HG02642 (cell line): Measurements from ENCODE around the gene KCNJ16.
A peak's percentile ranks its signal among the peaks of the same experiment; 100 is the strongest.

ENCODE experiments used
- ATAC-seq: cut with Tn5 transposase; IDR thresholded peaks from one replicate; pipeline ENCODE4 v1.9.1; 2021; ENCODE audit warnings: mild to moderate bottlenecking; ENCODE audit not compliant: unreplicated experiment, poor library complexity

KCNJ16 gene

GRCh38 chr17:70168044-70168976 is 93.3 kb downstream of the KCNJ16 start:
- ATAC-seq: peak; percentile 12

DNA sequence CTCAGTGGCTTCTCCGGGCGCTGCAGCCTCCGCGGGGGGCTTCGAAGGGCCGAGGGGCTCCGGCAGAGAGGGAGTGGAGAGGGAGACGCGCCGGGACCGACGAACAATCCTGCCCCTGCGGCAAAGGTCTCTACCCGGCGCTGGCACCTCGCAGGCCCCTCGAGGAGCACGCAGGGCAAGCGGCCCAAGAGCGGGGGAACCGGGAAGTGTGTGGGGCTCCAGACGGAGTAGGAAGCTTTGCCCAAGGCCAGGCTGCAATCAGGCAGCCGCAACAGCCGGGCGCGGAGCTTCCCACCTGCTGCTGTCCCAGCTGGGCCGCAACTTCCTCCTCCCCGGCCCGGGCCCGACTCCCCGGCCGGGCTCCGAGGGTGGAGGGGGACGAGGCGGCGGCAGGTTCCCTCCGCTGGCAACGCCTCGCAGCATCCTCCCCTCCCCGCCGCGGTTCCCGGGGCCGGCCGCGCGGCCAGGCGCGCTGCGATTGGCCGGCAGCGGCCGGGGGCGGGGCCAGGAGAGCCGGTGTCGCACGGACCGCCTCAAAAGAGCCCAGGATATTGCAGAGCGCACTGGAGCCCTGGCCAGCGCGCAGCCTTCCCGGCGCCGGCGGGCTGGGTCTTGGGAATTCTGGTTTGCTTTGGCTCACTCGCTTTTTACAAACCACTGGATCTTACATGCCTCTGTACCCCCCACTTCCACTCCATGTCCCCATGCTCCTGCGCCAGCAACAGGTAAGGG is 94.1 kb downstream of the KCNJ16 start, which contains the start of gene KCNJ2:
KCNJ2 (plus strand) TSS at position 556 of the 732 bp plus-strand sequence. CDS start 5,508 bp downstream, outside the sequence.
- peak; percentile 98 for ATAC-seq

GRCh38 chr17:70169709-70170597 is 94.9 kb downstream of the KCNJ16 start:
- no peak for ATAC-seq

GRCh38 chr17:70171159-70171558 is 96.1 kb downstream of the KCNJ16 start:
- ATAC-seq: no peak

DNA sequence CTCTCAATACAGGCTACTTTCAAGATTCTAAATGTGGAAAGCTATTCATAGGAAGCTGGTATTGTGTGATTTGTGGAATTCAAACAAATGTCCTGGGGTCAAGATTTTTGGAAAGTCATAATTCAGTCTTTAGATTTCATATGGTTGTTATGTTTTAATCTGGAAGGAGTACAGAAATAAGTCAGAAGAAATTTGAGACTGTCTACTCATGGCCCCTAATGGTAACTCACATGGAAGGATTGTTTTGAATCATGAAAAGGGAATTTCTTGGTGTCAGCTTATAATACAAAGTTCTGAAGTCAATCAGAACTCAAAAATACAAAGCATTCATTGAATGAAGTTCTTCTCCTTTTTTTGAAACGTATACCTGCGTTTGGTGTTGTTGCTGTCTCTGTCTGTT is 97.4 kb downstream of the KCNJ16 start:
- ATAC-seq: no peak

- ATAC-seq: no peak
Observed at GRCh38 chr17:70172923-70173322, 97.9 kb downstream of the KCNJ16 start.

- no peak for ATAC-seq
Observed at GRCh38 chr17:70173681-70174080, 98.7 kb downstream of the KCNJ16 start.

DNA sequence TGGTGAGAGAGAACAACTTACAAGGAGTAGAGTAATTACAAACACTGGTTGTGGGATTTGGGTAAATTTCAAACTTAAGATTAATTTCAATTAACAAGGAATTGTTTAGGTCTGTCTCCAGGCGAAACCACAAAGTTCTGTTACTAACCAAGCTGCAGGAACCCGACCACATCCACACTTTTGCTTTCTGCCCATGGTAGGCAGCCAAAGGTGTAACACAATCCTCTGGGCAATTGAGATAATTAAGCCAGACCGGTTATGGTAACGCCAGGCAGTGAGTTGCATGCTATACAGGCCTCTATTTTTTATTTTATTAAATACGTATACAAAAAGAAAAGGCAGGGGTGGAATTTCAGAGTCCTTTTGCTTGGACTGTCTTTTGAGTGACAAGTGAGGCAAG is 106.4 kb downstream of the KCNJ16 start:
- ATAC-seq: no peak

DNA sequence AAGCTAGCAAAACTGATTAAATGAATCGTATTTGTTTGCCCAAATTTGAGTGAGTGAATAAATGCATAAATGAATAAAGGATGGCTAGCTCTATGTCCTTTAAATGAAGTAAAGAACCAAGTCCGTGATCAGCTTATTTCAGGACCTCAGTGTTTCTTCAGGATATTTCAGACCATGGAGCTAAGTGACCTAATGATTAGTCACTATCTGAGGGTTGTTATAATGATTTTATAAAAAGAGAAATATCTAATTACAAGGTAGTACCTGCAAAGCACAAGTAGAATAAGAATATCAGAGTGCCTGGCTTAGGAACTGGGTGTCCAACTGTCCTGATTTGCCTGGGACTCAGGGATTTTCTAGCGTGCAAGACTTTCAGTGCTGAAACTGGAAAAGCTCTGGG is 106.8 kb downstream of the KCNJ16 start:
- no peak for ATAC-seq

- ATAC-seq: no peak
Observed at GRCh38 chr17:70183508-70183907, 108.5 kb downstream of the KCNJ16 start.

GRCh38 chr17:70184207-70184606 is 109.2 kb downstream of the KCNJ16 start:
- no peak for ATAC-seq

- ATAC-seq: no peak
Observed at GRCh38 chr17:70184770-70185169, 109.7 kb downstream of the KCNJ16 start.
